ENCODE results near the gene COPS3.

DNA sequence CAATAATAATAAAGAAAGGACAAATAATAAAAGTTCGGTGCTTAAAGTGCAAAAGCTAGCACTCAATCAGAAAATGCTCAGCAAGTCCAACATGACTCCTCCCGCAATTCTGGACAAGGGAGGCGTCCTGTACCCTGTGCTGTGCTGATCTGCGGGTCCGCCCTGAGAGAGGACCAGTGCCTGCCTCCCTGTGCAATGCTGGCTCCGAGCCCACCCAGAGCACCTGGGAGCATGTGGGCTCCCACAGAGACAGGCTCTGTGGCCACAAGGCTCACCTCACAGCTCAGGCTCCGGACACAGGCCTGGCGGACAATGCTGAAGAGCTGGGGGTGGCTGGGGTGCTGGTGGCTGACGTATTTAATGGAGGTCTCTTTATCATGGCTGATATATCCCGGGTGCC, 55.1 kb downstream of the COPS3 start:
- no peak for TF ChIP-seq ZNF274 (IDR thresholded peaks at IDR 0.05; ENCODE audit: low read depth, low read length)
- no peak for TF ChIP-seq YY1 (IDR thresholded peaks at IDR 0.05; ENCODE audit: insufficient read depth, insufficient read length)
- TF ChIP-seq SUZ12 (IDR thresholded peaks at IDR 0.05; ENCODE audit: extremely low read depth, insufficient read depth, insufficient read length) = no peak
